ENCODE data around the gene TCF3. TPM values are rescaled to one million over a fixed set of nuclear protein-coding genes. Genes with fewer than 3 reads are reported as not detected.

Gene TCF3
- 72.8 and 154 TPM in 2 replicates for total RNA-seq

GRCh38 chr19:1652471-1653299 lies at the start of gene TCF3:
TCF3 (minus strand) TSS chr19:1652615; CDS start chr19:1650248, 2,367 bp downstream.

DNA sequence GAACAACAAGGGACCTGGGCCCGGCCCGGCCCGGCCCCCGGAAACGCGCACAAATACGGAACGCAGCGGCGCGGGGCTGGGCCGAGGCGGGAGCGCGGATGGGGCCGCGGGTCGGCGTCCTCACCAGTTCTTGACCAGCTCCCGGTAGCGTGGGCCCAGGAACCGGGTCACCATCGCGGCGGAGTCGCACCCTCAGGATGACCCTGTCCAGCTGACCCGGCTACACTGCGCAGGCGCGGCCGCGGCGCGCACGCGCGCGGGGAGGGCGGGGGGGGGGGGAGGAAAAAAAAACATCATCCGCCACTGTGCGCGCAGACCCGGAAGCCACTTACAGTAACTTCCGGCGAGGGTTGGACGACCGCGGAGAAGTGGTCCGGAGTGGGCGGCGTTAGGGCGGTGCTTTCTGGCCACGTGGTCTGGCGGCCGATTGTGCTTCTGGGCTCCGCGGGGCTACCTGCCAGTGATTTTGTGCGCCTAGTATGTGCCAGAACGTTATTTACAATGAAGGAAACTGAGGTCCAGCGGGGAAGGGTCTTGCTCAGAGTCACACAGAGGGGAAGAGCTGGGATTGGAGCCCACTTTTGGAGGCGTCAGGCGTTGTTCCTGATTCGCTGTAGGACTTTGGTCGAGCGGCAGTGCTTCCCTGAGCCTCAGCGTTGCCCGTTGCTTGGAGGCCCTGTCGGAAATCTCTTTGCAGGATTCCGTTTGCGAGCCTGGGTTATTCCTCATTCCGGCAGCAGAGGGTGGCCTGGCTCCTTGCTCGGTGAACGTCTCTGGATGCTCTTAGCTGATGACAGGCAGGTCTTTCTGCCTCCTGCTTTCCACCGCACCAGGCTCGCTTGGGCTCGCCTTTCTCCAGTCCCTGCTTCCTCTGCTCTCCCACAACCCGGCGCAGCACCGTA lies 46.9 kb downstream of the TCF3 start, which contains the start of gene UQCR11:
Gene UQCR11, minus strand, starts transcription at position 227 of the 902 bp plus-strand sequence. Its CDS starts 53 bp downstream, at position 174.

GRCh38 chr19:1592755-1593500 lies 59.5 kb downstream of the TCF3 start, which contains the start of gene MBD3:
MBD3 (minus strand) TSS chr19:1592865; CDS start chr19:1592631, 234 bp downstream.

GRCh38 chr19:1568320-1569019 lies 83.9 kb downstream of the TCF3 start, which contains the start of gene MEX3D:
MEX3D (minus strand) TSS chr19:1568325; CDS start chr19:1568058, 267 bp downstream.

Other genes starting within 250 kb of the TCF3 start
- gene DAZAP1, start 245.0 kb downstream of the TCF3 start, total RNA-seq, result 39.2 and 75.1 TPM in 2 replicates
- gene RPS15, start 214.2 kb downstream of the TCF3 start, total RNA-seq, result 254 and 522 TPM in 2 replicates
- gene APC2, start 202.5 kb downstream of the TCF3 start, total RNA-seq, result 0.46 and 0.89 TPM in 2 replicates
- 24.9 and 31.6 TPM in 2 replicates for gene C19orf25, start 173.4 kb downstream of the TCF3 start, total RNA-seq
- gene PCSK4, start 162.3 kb downstream of the TCF3 start, total RNA-seq, result 1.2 and 1.7 TPM in 2 replicates
- 1.7 and 2.4 TPM in 2 replicates for gene REEP6, start 161.4 kb downstream of the TCF3 start, total RNA-seq
- gene ADAMTSL5, start 139.6 kb downstream of the TCF3 start, total RNA-seq, result 5.0 and 5.4 TPM in 2 replicates
- gene PLK5, start 128.5 kb downstream of the TCF3 start, total RNA-seq, result 0.14 TPM in 1 of 2 replicates, not detected in the other
- gene MEX3D, start 84.3 kb downstream of the TCF3 start, total RNA-seq, result 33.6 and 45.5 TPM in 2 replicates
- 70.7 and 96.9 TPM in 2 replicates for gene MBD3, start 59.8 kb downstream of the TCF3 start, total RNA-seq
- gene UQCR11, start 47.2 kb downstream of the TCF3 start, total RNA-seq, result 34.0 and 45.1 TPM in 2 replicates
- gene ONECUT3, start 100.9 kb upstream of the TCF3 start, total RNA-seq, result not detected in 2 replicates
- gene ATP8B3, start 159.7 kb upstream of the TCF3 start, total RNA-seq, result 0.89 and 4.8 TPM in 2 replicates
- gene REXO1, start 195.9 kb upstream of the TCF3 start, total RNA-seq, result 5.3 and 17.4 TPM in 2 replicates
- gene KLF16, start 211.0 kb upstream of the TCF3 start, total RNA-seq, result 5.0 and 14.7 TPM in 2 replicates
- 53.4 and 60.9 TPM in 2 replicates for gene ABHD17A, start 232.9 kb upstream of the TCF3 start, total RNA-seq

Data from smooth muscle cell of the umbilical artery (primary cell).